HEK293 (cell line): Measurements from ENCODE around the gene PIP5K1C.

Source experiments
- GFI1B ChIP-seq: fragments of 450-650 bp; formaldehyde crosslinking; IDR thresholded peaks from 2 replicates; pipeline ENCODE4 v1.5.1; 2016; ENCODE audit warnings: missing biosample characterization, missing genetic modification characterization
- GLIS1 ChIP-seq: fragments of 450-650 bp; formaldehyde crosslinking; IDR thresholded peaks from 2 replicates; pipeline ENCODE4 v1.5.1; 2016; ENCODE audit warnings: missing biosample characterization, missing genetic modification characterization
- HOXD13 ChIP-seq: sonication (generic); formaldehyde crosslinking; IDR thresholded peaks from 2 replicates; pipeline ENCODE4 v1.8.0; 2022; ENCODE audit warnings: missing genetic modification reagents, borderline replicate concordance
- MZF1 ChIP-seq: fragments of 450-650 bp; formaldehyde crosslinking; IDR thresholded peaks from 2 replicates; pipeline ENCODE4 v1.5.1; 2017; ENCODE audit warnings: missing biosample characterization, missing genetic modification characterization, borderline replicate concordance
- SCRT1 ChIP-seq: fragments of 450-650 bp; formaldehyde crosslinking; IDR thresholded peaks from 2 replicates; pipeline ENCODE4 v1.5.1; 2016; ENCODE audit warnings: missing biosample characterization, missing genetic modification characterization, borderline replicate concordance
- SP2 ChIP-seq: fragments of 450-650 bp; formaldehyde crosslinking; IDR thresholded peaks from 2 replicates; pipeline ENCODE4 v1.5.1; 2016; ENCODE audit warnings: missing biosample characterization, missing genetic modification characterization
- ZBTB48 ChIP-seq: fragments of 450-650 bp; formaldehyde crosslinking; IDR thresholded peaks from 2 replicates; pipeline ENCODE4 v1.5.1; 2016; ENCODE audit warnings: missing biosample characterization, missing genetic modification characterization
- ZNF114 ChIP-seq: fragments of 450-650 bp; formaldehyde crosslinking; IDR thresholded peaks from 2 replicates; pipeline ENCODE4 v1.5.0; 2017; ENCODE audit warnings: missing biosample characterization, missing genetic modification characterization
- ZNF133 ChIP-seq: fragments of 450-650 bp; formaldehyde crosslinking; IDR thresholded peaks from 2 replicates; pipeline ENCODE4 v1.5.1; 2016; ENCODE audit warnings: missing biosample characterization, missing genetic modification characterization
- ZNF146 ChIP-seq: fragments of 450-650 bp; formaldehyde crosslinking; IDR thresholded peaks from 2 replicates; pipeline ENCODE4 v1.5.1; 2016; ENCODE audit warnings: missing biosample characterization, missing genetic modification characterization
- ZNF169 ChIP-seq: fragments of 450-650 bp; formaldehyde crosslinking; IDR thresholded peaks from 2 replicates; pipeline ENCODE4 v1.5.1; 2016; ENCODE audit warnings: missing biosample characterization, missing genetic modification characterization
- ZNF426 ChIP-seq: fragments of 450-650 bp; formaldehyde crosslinking; IDR thresholded peaks from 2 replicates; pipeline ENCODE4 v1.5.1; 2017; ENCODE audit warnings: missing biosample characterization, missing genetic modification characterization, mild to moderate bottlenecking, inconsistent platforms, moderate library complexity
- ZNF473 ChIP-seq: fragments of 450-650 bp; formaldehyde crosslinking; IDR thresholded peaks from 2 replicates; pipeline ENCODE4 v1.5.1; 2017; ENCODE audit warnings: missing biosample characterization, missing genetic modification characterization
- ZNF549 ChIP-seq: fragments of 450-650 bp; IDR thresholded peaks from 2 replicates; pipeline ENCODE4 v1.5.1; 2018; ENCODE audit warnings: missing biosample characterization, missing genetic modification characterization, mild to moderate bottlenecking, inconsistent platforms, moderate library complexity
- ZNF560 ChIP-seq: fragments of 450-650 bp; formaldehyde crosslinking; IDR thresholded peaks from 2 replicates; pipeline ENCODE4 v1.5.1; 2017; ENCODE audit warnings: missing biosample characterization, missing genetic modification characterization, borderline replicate concordance
- ZNF658 ChIP-seq: fragments of 450-650 bp; formaldehyde crosslinking; IDR thresholded peaks from 2 replicates; pipeline ENCODE4; 2016; ENCODE audit warnings: missing biosample characterization, missing genetic modification characterization
- ZNF660 ChIP-seq: fragments of 450-650 bp; IDR thresholded peaks from 2 replicates; pipeline ENCODE4 v1.5.1; 2018; ENCODE audit warnings: missing biosample characterization, mild to moderate bottlenecking, missing genetic modification characterization
- ZNF776 ChIP-seq: fragments of 450-650 bp; formaldehyde crosslinking; IDR thresholded peaks from 2 replicates; pipeline ENCODE4 v1.5.0; 2017; ENCODE audit warnings: missing biosample characterization, missing genetic modification characterization, borderline replicate concordance
- ZNF791 ChIP-seq: fragments of 450-650 bp; formaldehyde crosslinking; IDR thresholded peaks from 2 replicates; pipeline ENCODE4 v1.5.1; 2016; ENCODE audit warnings: missing biosample characterization, missing genetic modification characterization
- ZSCAN23 ChIP-seq: fragments of 450-650 bp; formaldehyde crosslinking; IDR thresholded peaks from 2 replicates; pipeline ENCODE4 v1.5.1; 2016; ENCODE audit warnings: missing biosample characterization, missing genetic modification characterization
- TF ChIP-seq, protein P1 (sequence below): fragments of 450-650 bp; formaldehyde crosslinking; IDR thresholded peaks from 2 replicates; pipeline ENCODE4 v1.5.1; 2016; ENCODE audit warnings: missing biosample characterization, missing genetic modification characterization, borderline replicate concordance
- TF ChIP-seq, protein P2 (sequence below): fragments of 450-650 bp; formaldehyde crosslinking; IDR thresholded peaks from 2 replicates; pipeline ENCODE4 v1.5.1; 2017; ENCODE audit warnings: missing biosample characterization, missing genetic modification characterization
- TF ChIP-seq, protein P3 (sequence below): fragments of 450-650 bp; formaldehyde crosslinking; IDR thresholded peaks from 2 replicates; pipeline ENCODE4 v1.5.1; 2017; ENCODE audit warnings: missing biosample characterization, missing genetic modification characterization
- TF ChIP-seq, protein P4 (sequence below): fragments of 450-650 bp; formaldehyde crosslinking; IDR thresholded peaks from 2 replicates; pipeline ENCODE4 v1.5.1; 2016; ENCODE audit warnings: missing biosample characterization, missing genetic modification characterization

The PIP5K1C gene

GRCh38 chr19:3700242-3701032 is at the start of gene PIP5K1C (continued):
- TF ChIP-seq, protein P1, sequence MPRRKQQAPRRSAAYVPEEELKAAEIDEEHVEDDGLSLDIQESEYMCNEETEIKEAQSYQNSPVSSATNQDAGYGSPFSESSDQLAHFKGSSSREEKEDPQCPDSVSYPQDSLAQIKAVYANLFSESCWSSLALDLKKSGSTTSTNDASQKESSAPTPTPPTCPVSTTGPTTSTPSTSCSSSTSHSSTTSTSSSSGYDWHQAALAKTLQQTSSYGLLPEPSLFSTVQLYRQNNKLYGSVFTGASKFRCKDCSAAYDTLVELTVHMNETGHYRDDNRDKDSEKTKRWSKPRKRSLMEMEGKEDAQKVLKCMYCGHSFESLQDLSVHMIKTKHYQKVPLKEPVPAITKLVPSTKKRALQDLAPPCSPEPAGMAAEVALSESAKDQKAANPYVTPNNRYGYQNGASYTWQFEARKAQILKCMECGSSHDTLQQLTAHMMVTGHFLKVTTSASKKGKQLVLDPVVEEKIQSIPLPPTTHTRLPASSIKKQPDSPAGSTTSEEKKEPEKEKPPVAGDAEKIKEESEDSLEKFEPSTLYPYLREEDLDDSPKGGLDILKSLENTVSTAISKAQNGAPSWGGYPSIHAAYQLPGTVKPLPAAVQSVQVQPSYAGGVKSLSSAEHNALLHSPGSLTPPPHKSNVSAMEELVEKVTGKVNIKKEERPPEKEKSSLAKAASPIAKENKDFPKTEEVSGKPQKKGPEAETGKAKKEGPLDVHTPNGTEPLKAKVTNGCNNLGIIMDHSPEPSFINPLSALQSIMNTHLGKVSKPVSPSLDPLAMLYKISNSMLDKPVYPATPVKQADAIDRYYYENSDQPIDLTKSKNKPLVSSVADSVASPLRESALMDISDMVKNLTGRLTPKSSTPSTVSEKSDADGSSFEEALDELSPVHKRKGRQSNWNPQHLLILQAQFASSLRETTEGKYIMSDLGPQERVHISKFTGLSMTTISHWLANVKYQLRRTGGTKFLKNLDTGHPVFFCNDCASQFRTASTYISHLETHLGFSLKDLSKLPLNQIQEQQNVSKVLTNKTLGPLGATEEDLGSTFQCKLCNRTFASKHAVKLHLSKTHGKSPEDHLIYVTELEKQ (tag by site-specific recombination) = 0 out of 2 replicates have a peak, but pooled peaks have one; percentile 41
- TF ChIP-seq ZNF133 (tag by site-specific recombination) (no peak), ZNF114 (tag by site-specific recombination) (no peak), SCRT1 (tag by site-specific recombination) (no peak), ZNF660 (tag by site-specific recombination) (no peak), HOXD13 (no peak), ZBTB48 (no peak), GLIS1 (tag by site-specific recombination) (no peak), ZNF169 (tag by site-specific recombination) (no peak), ZNF426 (tag by site-specific recombination) (no peak), ZNF473 (tag by site-specific recombination) (no peak), SP2 (tag by site-specific recombination) (peak; percentile 22; the same call in 1 of the 2 replicates), ZNF560 (tag by site-specific recombination) (no peak), ZNF658 (tag by site-specific recombination) (no peak), ZNF146 (no peak), ZNF549 (no peak), ZNF776 (tag by site-specific recombination) (no peak), GFI1B (tag by site-specific recombination) (no peak), ZNF791 (tag by site-specific recombination) (no peak), MZF1 (tag by site-specific recombination) (no peak), ZSCAN23 (tag by site-specific recombination) (0 out of 2 replicates have a peak, but pooled peaks have one; percentile 60)
- TF ChIP-seq, protein P2, sequence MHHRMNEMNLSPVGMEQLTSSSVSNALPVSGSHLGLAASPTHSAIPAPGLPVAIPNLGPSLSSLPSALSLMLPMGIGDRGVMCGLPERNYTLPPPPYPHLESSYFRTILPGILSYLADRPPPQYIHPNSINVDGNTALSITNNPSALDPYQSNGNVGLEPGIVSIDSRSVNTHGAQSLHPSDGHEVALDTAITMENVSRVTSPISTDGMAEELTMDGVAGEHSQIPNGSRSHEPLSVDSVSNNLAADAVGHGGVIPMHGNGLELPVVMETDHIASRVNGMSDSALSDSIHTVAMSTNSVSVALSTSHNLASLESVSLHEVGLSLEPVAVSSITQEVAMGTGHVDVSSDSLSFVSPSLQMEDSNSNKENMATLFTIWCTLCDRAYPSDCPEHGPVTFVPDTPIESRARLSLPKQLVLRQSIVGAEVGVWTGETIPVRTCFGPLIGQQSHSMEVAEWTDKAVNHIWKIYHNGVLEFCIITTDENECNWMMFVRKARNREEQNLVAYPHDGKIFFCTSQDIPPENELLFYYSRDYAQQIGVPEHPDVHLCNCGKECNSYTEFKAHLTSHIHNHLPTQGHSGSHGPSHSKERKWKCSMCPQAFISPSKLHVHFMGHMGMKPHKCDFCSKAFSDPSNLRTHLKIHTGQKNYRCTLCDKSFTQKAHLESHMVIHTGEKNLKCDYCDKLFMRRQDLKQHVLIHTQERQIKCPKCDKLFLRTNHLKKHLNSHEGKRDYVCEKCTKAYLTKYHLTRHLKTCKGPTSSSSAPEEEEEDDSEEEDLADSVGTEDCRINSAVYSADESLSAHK (tag by site-specific recombination) = no peak
- TF ChIP-seq, protein P3, sequence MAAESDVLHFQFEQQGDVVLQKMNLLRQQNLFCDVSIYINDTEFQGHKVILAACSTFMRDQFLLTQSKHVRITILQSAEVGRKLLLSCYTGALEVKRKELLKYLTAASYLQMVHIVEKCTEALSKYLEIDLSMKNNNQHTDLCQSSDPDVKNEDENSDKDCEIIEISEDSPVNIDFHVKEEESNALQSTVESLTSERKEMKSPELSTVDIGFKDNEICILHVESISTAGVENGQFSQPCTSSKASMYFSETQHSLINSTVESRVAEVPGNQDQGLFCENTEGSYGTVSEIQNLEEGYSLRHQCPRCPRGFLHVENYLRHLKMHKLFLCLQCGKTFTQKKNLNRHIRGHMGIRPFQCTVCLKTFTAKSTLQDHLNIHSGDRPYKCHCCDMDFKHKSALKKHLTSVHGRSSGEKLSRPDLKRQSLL (tag by site-specific recombination) = no peak
- TF ChIP-seq, protein P4, sequence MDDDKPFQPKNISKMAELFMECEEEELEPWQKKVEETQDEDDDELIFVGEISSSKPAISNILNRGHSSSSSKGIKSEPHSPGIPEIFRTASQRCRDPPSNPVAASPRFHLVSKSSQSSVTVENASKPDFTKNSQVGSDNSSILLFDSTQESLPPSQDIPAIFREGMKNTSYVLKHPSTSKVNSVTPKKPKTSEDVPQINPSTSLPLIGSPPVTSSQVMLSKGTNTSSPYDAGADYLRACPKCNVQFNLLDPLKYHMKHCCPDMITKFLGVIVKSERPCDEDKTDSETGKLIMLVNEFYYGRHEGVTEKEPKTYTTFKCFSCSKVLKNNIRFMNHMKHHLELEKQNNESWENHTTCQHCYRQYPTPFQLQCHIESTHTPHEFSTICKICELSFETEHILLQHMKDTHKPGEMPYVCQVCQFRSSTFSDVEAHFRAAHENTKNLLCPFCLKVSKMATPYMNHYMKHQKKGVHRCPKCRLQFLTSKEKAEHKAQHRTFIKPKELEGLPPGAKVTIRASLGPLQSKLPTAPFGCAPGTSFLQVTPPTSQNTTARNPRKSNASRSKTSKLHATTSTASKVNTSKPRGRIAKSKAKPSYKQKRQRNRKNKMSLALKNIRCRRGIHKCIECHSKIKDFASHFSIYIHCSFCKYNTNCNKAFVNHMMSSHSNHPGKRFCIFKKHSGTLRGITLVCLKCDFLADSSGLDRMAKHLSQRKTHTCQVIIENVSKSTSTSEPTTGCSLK (tag by site-specific recombination) = no peak
